Activated T-cell treated with anti-CD3 and anti-CD28 coated beads for 24 hours (primary cell): Measurements from ENCODE around the gene BCL11A.

Source experiments
- DNase-seq: peaks from one replicate; pipeline ENCODE4 v3.0.0-alpha.2; 2020; ENCODE audit warnings: low read depth

Gene BCL11A

GRCh38 chr2:60484133-60484645 lies 69.3 kb downstream of the BCL11A start:
- DNase-seq = no peak

- no peak for DNase-seq
These were observed 70.1 kb downstream of the BCL11A start for GRCh38 chr2:60483401-60483800.

GRCh38 chr2:60482222-60482621 lies 71.2 kb downstream of the BCL11A start:
- no peak for DNase-seq

- DNase-seq = no peak
These were observed 72.2 kb downstream of the BCL11A start for GRCh38 chr2:60481257-60481656.

GRCh38 chr2:60480089-60480773 lies 73.2 kb downstream of the BCL11A start:
- no peak for DNase-seq

- no peak for DNase-seq
These were observed 74.0 kb downstream of the BCL11A start for GRCh38 chr2:60479226-60480088.

GRCh38 chr2:60478660-60479059 lies 74.8 kb downstream of the BCL11A start:
- DNase-seq = no peak

GRCh38 chr2:60476206-60476954 lies 77.1 kb downstream of the BCL11A start:
- DNase-seq = no peak

GRCh38 chr2:60475123-60475830 lies 78.2 kb downstream of the BCL11A start:
- no peak for DNase-seq

GRCh38 chr2:60474301-60474700 lies 79.2 kb downstream of the BCL11A start:
- DNase-seq = no peak

GRCh38 chr2:60473546-60473945 lies 79.9 kb downstream of the BCL11A start:
- no peak for DNase-seq

GRCh38 chr2:60472663-60473289 lies 80.7 kb downstream of the BCL11A start:
- no peak for DNase-seq

GRCh38 chr2:60472041-60472440 lies 81.4 kb downstream of the BCL11A start:
- DNase-seq = no peak

GRCh38 chr2:60470340-60470739 lies 83.1 kb downstream of the BCL11A start:
- DNase-seq = no peak

- DNase-seq = no peak
These were observed 83.7 kb downstream of the BCL11A start for GRCh38 chr2:60469536-60470317.

- DNase-seq = no peak
These were observed 84.9 kb downstream of the BCL11A start for GRCh38 chr2:60468382-60469085.

- no peak for DNase-seq
These were observed 87.2 kb downstream of the BCL11A start for GRCh38 chr2:60466161-60466702.

- DNase-seq = no peak
These were observed 87.7 kb downstream of the BCL11A start for GRCh38 chr2:60465736-60466135.

- DNase-seq = no peak
These were observed 90.2 kb downstream of the BCL11A start for GRCh38 chr2:60463249-60463648.
